ACHN (cell line): ENCODE results near the gene FOXD4L1.
"Not testable (repeated sequence)": the region's sequence is repeated elsewhere in the genome, so short reads cannot be mapped to it uniquely, and the experiment has no call there.

Source experiments
- DNase-seq: peaks from one replicate; pipeline ENCODE4 v3.0.0-alpha.2; 2015
- in situ Hi-C: cut with HindIII; loops from 2 replicates; pipeline ENCODE4 v1.10.0; 2017; ENCODE audit warnings: low sequenced_read_pairs, low pct_ligation_motif_present, low pct_unique_long_range_greater_than_20kb

FOXD4L1 gene

DNA sequence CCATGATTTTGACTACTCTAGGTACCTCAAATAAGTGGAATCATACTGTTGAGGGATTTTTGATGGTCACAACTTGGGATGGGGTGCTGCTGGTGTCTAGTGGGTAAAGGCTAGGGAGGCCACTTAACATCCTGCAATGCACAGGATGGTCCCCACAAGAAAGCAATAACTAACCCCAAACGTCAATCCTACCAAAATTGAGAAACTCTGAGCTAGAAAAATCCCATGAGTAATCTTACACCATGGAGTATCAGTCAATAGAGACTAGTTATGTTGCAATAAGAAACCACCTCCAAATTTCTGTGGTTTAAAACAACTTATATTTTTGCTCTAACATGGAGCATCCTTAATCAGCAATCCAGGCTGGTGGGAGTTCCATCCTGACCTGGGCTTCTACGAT lies 18.6 kb downstream of the FOXD4L1 start:
- DNase-seq, in situ Hi-C loops: not testable (repeated sequence)

DNA sequence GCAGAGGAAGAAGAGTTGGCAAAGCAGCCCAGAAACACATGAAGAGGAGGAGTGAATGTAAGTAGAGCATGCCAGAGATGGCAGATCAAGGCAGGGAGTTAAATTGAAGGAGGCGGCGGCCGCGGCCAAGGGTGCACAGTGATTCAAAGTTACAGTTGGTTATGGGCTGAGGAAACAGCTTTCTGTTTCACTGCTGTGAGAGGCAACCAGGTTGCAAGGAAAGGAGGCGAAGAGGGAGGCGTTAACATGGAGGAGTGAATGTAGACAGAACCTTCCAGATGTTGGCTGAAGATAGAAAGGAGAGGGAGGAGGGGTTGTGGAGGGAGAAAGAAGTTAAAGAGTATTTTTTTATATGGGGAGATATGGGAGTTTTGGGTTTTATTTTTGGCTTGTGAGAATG lies 22.4 kb downstream of the FOXD4L1 start:
- in situ Hi-C loops, DNase-seq: not testable (repeated sequence)

DNA sequence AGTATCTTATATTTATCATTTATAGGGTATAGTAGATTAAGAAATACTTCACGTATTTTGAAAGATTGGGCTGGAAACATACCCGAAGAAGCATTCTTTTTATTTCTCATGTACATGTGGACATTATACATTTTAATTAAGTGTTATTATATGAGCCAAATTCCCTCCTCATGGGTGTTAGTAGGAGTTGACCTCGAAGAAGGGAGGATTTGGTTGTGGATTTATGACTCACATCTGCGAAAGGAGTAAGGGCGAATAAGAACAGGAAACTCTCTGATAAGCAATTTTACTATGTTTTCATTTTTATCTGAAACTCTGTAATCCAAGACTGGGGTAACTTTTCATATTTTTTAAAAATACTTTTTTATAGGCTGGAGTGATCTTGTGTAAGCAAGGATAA lies 23.0 kb downstream of the FOXD4L1 start:
- DNase-seq, in situ Hi-C loops: not testable (repeated sequence)

DNA sequence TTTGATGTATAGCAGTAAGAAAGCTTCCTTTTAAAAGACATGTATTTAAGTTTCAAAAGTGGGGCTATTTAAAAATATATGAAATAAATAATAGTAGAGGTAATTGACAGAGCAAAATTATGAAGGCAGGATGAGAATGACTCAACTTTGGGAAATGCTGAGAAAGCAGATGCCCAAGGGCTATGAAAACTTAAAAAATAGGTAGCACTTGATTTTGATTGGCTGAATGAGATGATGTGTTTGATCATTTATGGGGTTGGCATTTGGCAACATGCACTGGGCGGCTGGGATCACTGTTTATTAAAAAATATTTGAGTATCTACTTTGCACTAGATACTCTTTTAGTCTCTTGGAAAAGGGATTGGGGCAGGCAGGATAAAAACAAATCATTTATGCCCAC lies 26.5 kb downstream of the FOXD4L1 start:
- DNase-seq, in situ Hi-C loops: not testable (repeated sequence)

DNA sequence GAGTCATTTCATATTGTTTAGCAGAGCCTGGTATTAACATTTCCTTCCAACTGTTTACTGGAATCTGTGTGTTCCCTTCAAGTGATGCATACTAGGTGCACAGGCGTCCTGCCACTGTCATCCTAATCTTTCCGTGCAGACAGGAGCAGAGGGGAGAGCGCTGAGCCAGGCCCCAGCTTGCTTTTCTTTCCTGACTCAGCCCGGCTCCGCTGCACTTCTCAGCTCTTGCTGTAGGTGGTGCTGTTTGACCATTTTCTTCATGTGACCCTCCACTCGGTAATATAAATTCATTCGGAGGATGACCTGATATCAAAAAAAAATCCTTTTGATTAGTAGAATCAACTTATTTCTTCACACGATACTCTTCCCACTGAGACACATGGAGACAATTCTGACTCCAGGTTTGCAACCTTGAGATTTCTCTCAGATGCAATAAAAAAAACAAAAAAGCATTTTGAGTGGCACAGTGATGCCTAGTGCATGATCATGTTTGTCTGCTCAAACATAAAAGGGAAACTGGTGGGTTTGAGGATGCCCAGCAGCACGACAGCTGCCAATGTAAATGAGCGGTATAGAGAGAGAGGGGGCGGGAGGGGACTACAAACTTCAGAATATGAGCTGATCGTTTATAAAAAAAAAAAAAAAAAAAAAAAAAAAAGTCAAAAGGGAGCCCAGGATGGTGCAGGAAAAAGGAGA lies 29.0 kb downstream of the FOXD4L1 start:
- in situ Hi-C loops, DNase-seq: not testable (repeated sequence)

DNA sequence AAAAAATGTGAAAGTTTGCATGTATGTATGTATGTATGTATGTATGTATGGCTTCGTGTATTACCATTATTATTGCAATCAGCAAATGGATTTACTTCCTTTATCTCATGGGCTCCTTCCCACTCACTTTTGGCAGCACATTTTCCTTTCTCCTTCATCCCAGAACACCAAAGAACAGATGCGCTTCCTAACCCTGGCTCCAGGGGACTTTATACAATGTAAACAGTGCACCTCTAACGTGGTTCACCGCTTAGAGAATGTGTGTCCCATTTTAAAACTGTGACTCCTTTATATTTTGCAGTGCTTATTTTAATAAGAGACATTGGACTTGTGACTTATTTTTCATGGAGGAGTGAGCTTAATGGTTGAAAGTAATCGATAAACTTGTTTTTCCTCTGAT lies 29.7 kb downstream of the FOXD4L1 start:
- in situ Hi-C loops, result not testable (repeated sequence)

DNA sequence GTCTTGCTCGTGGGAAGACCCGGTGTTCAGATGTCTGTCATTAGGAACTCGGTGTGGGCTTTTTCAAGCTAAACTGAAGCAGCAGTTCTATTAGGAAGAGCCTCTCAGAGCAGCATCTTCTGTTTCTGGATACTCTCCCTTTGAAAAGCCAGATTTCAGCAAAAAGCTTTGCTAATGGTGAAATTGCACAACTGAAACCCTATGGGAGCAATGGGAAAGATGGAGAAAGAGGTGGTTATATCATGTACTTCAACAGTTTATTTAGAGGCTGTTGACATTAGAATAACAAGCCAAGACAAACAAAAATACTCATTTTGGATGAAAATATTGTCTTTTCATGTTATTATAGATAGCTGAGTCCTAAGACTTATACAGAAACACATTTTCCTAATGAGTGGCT lies 30.4 kb downstream of the FOXD4L1 start:
- in situ Hi-C loops, DNase-seq: not testable (repeated sequence)

More for the DNA sequence above, 29.7 kb downstream of the FOXD4L1 start:
- DNase-seq, result not testable (repeated sequence)

DNA sequence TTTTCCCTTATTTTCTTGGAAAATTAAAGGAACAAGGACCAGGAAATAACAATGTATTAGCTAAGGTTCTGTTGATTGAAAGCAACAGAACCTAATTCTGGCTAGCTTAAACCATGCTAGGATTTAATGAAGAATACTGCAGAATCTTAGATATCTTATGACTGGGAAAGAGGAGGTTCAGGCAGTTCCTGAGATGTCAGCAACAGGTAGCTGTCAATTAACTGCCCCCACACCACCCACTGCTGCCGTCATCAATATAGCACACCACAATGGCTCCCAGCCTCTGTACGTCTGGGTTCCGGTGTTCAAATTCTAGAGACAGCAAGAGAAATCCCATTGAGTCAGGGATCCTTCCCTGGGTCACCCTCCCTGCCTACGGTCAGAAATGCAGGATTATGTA lies 34.5 kb downstream of the FOXD4L1 start:
- DNase-seq, in situ Hi-C loops: not testable (repeated sequence)

DNA sequence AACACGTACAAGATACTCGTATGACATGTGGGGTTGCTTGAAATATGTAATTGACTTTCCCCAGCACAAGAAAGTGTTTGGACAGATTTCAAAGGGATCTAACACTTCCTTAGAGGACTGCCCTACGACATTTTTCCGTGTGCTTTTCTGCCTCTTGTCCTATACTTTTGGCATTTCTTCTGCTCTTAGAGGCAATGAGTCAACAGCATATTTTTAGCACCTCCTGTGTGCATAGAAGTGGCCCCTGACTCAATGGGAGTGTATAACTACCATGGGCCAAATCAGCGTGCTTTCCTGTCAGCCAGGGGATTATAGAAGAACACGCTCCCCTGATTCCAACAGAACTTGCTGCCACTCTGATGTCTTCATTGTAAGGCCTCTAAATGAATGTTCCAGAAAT lies 38.1 kb downstream of the FOXD4L1 start:
- DNase-seq, in situ Hi-C loops: not testable (repeated sequence)

DNA sequence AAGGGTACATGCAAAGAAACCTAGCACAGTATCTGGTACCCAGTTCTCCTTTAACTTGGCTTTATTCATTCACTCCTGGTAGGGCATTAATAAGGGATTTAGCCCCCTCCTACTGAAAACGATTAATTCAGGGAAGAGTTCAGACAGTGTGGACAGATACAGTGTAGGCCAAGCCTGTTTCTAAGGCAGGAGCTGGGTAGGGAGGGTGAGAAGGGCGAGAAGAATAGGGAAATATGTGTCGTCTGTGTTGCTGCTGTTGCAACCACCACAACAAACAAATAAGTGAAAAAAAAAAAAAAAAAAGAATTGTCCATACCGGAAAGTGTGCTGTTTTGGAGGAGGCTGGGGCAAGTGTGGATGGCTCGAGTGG lies 42.4 kb downstream of the FOXD4L1 start:
- in situ Hi-C loops, DNase-seq: not testable (repeated sequence)

DNA sequence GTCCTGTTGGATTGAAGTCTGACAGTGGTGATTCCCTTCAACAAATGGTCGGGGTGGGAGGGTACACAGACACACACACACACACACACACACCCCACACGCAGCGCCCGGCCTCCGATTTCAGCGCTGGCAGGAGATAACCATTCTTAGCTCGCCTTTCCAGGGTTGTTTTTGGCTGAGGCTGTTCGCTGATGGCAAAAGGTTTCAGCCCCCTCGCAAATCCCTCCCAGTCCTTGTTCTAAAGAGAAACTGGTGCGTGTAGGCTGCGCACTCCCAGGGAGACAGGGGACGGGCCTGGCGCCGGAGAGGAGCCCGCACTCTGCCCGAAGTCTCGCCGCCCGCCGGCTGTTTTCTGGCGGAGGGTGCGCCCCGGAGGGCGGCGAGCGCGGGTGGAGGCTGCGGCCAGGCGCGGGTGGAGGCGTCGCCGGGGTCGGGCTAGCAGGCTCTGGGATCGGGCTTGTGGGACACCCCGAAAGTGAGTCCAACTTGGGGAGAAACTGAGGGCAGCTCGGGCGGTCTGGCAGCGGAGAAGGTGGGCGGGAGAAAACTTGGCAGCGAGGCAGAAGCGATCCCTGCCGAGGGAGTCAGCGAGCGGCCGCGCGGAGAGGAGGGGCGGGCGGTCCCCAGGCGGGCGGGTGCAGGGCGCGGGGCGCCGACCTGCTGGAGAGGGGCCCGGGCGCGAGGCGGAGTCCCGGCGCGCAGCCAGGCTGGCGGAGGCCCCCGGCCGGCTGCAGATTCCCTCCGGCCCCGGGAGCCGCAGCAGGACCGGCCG lies 42.9 kb downstream of the FOXD4L1 start:
- in situ Hi-C loops, DNase-seq: not testable (repeated sequence)

DNA sequence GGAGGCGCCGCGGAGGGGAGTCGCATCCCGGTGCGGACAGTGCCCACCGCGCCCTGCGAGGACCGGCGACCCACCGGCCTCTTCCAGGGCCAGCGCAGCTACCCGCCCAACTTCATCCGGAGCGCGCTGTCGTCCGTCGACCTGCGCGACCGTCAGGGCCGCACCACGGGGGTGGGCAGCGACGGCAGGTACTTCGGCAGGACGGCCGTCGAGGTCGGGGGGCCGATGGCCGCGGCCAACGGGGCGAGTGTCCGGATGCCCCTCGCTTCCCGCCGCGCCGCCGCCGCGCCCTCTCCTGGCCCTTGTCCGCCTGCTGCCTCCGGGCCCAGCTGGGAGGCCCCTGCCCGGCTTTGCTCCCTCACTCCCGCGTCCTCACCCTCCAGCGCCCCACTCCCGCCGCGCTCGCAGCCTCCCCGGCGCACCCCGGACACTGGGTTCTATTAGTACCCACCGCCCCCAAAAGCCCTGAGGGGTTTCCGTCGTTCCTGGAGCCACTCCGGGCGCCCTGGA lies 43.6 kb downstream of the FOXD4L1 start:
- in situ Hi-C loops, result not testable (repeated sequence)

DNA sequence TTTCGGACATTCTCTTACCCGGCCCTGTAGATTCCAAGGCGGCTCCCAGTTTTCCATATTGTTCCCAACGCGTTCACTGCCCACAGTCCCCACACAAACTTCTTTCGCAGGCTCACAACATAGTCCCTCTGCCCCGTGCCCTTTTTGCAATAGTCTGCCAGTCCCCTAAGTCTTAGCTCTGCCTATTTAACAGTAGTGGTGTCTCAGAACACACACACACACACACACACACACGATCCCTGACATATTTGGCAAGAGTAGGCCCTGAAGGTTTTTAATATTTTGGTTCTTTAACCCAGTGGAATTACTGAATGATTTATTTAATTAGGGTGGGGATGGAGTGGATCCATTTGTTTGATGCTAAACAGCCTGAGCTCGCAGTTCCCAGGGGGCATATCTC lies 44.1 kb downstream of the FOXD4L1 start:
- DNase-seq, in situ Hi-C loops: not testable (repeated sequence)

More for the DNA sequence above, 43.6 kb downstream of the FOXD4L1 start:
- not testable (repeated sequence) for DNase-seq
